Activated T-cell treated with anti-CD3 and anti-CD28 coated beads for 4 hours (primary cell): Measurements from ENCODE around the gene KRTAP9-9.
"Not testable (repeated sequence)": the region's sequence is repeated elsewhere in the genome, so short reads cannot be mapped to it uniquely, and the experiment has no call there.

ENCODE experiments used
- DNase-seq: peaks from one replicate; pipeline ENCODE4 v3.0.0-alpha.2; 2020

KRTAP9-9 gene

GRCh38 chr17:41267711-41268110, 12.5 kb downstream of the KRTAP9-9 start:
- DNase-seq = no peak

GRCh38 chr17:41271323-41271722, 16.1 kb downstream of the KRTAP9-9 start:
- not testable (repeated sequence) for DNase-seq

- DNase-seq = no peak
Observed at GRCh38 chr17:41271858-41272257, 16.7 kb downstream of the KRTAP9-9 start.

- not testable (repeated sequence) for DNase-seq
Observed at GRCh38 chr17:41275648-41276190, 20.5 kb downstream of the KRTAP9-9 start, which contains the start of gene KRTAP9-7. Gene KRTAP9-7, plus strand, starts transcription at chr17:41275698. Its CDS starts 0 bp downstream, at chr17:41275698.

- DNase-seq = no peak
Observed at GRCh38 chr17:41278176-41278955, 23.2 kb downstream of the KRTAP9-9 start.

- DNase-seq = no peak
Observed at GRCh38 chr17:41284043-41284442, 28.9 kb downstream of the KRTAP9-9 start.

GRCh38 chr17:41284546-41284945, 29.4 kb downstream of the KRTAP9-9 start:
- DNase-seq = no peak

GRCh38 chr17:41287050-41287449, 31.9 kb downstream of the KRTAP9-9 start:
- no peak for DNase-seq

- no peak for DNase-seq
Observed at GRCh38 chr17:41294016-41294415, 38.8 kb downstream of the KRTAP9-9 start.

- DNase-seq = no peak
Observed at GRCh38 chr17:41296846-41297245, 41.7 kb downstream of the KRTAP9-9 start.

GRCh38 chr17:41298458-41299135, 43.4 kb downstream of the KRTAP9-9 start:
- DNase-seq = no peak

GRCh38 chr17:41301204-41301790, 46.1 kb downstream of the KRTAP9-9 start:
- DNase-seq = no peak

GRCh38 chr17:41301916-41302901, 47.0 kb downstream of the KRTAP9-9 start, which contains the start of gene KRTAP29-1:
Gene KRTAP29-1, minus strand, starts transcription at chr17:41302851. Its CDS starts 0 bp downstream, at chr17:41302851.
- no peak for DNase-seq

- no peak for DNase-seq
Observed at GRCh38 chr17:41302981-41303380, 47.8 kb downstream of the KRTAP9-9 start.

GRCh38 chr17:41304091-41304490, 48.9 kb downstream of the KRTAP9-9 start:
- no peak for DNase-seq
